PC-9 (cell line): Measurements from ENCODE around the gene APOE. TPM values are rescaled to one million over a fixed set of nuclear protein-coding genes. Genes with fewer than 3 reads are reported as not detected.
A peak's percentile ranks its signal among the peaks of the same experiment; 100 is the strongest.

Source experiments
- BruUV-seq: library from RNA; stranded (reverse); fragments of 400-500 nt; replicated peaks from 2 replicates; lab custom pipeline; 2021; lab: Mats Ljungman, UMichigan
- CTCF ChIA-PET: fragments of 300-600 bp; sonication (Branson Sonifier 250); formaldehyde crosslinking; loops from one replicate; lab custom pipeline; 2022; ENCODE audit warnings: antibody characterized with exemption; lab: Charles Lee
- POLR2A ChIA-PET: fragments of 300-600 bp; sonication (Branson Sonifier 250); formaldehyde crosslinking; loops from one replicate; lab custom pipeline; 2022; ENCODE audit warnings: antibody characterized with exemption; ENCODE audit not compliant: unreplicated experiment; lab: Charles Lee
- DNase-seq, 2 experiments: peaks; one replicate each; pipeline versions ENCODE4 v3.0.0 to v3.0.0-alpha.2; 2015 to 2022; ENCODE audit warnings: mixed read lengths in 1 of 2
- H2AFZ ChIP-seq: fragments of 200-600 bp; sonication (generic); 2 replicates; pipeline ENCODE4 v1.8.1; 2017; ENCODE audit warnings: antibody characterized with exemption
- H3F3A ChIP-seq: fragments of 200-600 bp; sonication (generic); 2 replicates; pipeline ENCODE4 v1.8.1; 2017; ENCODE audit warnings: antibody characterized with exemption, mild to moderate bottlenecking, low read depth; ENCODE audit not compliant: insufficient read depth
- H3K27ac ChIP-seq: fragments of 200-600 bp; sonication (generic); 2 replicates; pipeline ENCODE4 v1.6.1; 2016; ENCODE audit warnings: mixed run types
- H3K27me3 ChIP-seq: fragments of 200-600 bp; sonication (generic); 2 replicates; pipeline ENCODE4 v1.6.1; 2016; ENCODE audit warnings: low read depth, mixed run types; ENCODE audit not compliant: insufficient read depth
- H3K36me3 ChIP-seq: fragments of 200-600 bp; sonication (generic); 2 replicates; pipeline ENCODE4 v1.6.1; 2016; ENCODE audit warnings: low read depth, mixed run types
- H3K4me1 ChIP-seq: fragments of 200-600 bp; sonication (generic); replicated peaks from 2 replicates; pipeline ENCODE4 v1.6.1; 2016; ENCODE audit warnings: mixed run types; ENCODE audit not compliant: insufficient read depth
- H3K4me2 ChIP-seq: fragments of 200-600 bp; sonication (generic); 2 replicates; pipeline ENCODE4 v1.6.1; 2017; ENCODE audit warnings: mixed run types
- H3K4me3 ChIP-seq: fragments of 200-600 bp; sonication (generic); 2 replicates; pipeline ENCODE4 v1.6.1; 2016; ENCODE audit warnings: mixed run types
- H3K79me2 ChIP-seq: fragments of 200-600 bp; sonication (generic); 2 replicates; pipeline ENCODE4 v1.6.1; 2017; ENCODE audit warnings: low read depth, mixed run types
- H3K9me2 ChIP-seq: fragments of 200-600 bp; sonication (generic); 2 replicates; pipeline ENCODE4 v1.8.1; 2017; ENCODE audit warnings: mild to moderate bottlenecking; ENCODE audit not compliant: insufficient read depth
- H3K9me3 ChIP-seq: fragments of 200-600 bp; sonication (generic); 2 replicates; pipeline ENCODE4 v1.8.1; 2016; ENCODE audit warnings: low read depth; ENCODE audit not compliant: insufficient read depth
- H4K20me1 ChIP-seq: fragments of 200-600 bp; sonication (generic); 2 replicates; pipeline ENCODE4 v1.8.1; 2017; ENCODE audit not compliant: insufficient read depth
- CTCF ChIP-seq: fragments of 200-600 bp; sonication (generic); conservative IDR thresholded peaks from 2 replicates; pipeline ENCODE4 v1.6.1; 2017; ENCODE audit warnings: mixed run types, antibody characterized with exemption, mild to moderate bottlenecking, moderate library complexity
- EZH2 ChIP-seq: fragments of 200-600 bp; sonication (generic); IDR thresholded peaks from 2 replicates; pipeline ENCODE4 v1.8.0; 2017; ENCODE audit warnings: antibody characterized with exemption, low read depth
- intact Hi-C: fragments of 100-400 bp; cut with micrococcal nuclease; formaldehyde crosslinking; loops from one replicate; pipeline ENCODE4 v1.10.0; 2022; ENCODE audit not compliant: unreplicated experiment
- total RNA-seq: library from RNA; stranded (reverse); gene quantifications from 2 replicates; pipeline ENCODE4 v1.2.3, GENCODE V29; 2021

Gene APOE
- total RNA-seq, 1 experiment from 2014 or later = 11.5 TPM

DNA sequence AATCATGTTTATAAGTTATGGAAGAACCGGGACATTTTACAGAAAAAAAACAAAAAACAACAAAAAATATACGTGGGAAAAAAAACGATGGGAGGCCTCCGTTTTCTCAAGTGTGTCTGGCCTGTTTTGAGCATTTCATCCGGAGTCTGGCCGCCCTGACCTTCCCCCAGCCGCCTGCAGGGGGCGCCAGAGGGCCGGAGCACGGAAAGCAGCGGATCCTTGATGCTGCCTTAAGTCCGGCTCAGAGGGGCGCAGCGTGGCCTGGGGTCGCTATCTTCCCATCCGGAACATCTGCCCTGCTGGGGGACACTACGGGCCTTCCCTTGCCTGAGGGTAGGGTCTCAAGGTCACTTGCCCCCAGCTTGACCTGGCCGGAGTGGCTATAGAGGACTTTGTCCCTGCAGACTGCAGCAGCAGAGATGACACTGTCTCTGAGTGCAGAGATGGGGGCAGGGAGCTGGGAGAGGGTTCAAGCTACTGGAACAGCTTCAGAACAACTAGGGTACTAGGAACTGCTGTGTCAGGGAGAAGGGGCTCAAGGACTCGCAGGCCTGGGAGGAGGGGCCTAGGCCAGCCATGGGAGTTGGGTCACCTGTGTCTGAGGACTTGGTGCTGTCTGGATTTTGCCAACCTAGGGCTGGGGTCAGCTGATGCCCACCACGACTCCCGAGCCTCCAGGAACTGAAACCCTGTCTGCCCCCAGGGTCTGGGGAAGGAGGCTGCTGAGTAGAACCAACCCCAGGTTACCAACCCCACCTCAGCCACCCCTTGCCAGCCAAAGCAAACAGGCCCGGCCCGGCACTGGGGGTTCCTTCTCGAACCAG, 1.8 kb upstream of the APOE start:
- ChIA-PET CTCF (interaction anchor here (0.7 to 1.1 kb wide), 5 partner anchors 20 to 466 kb away, joined by 3 to 5 read pairs (median 3); partner anchors contain the start of gene ERCC2), POLR2A (interaction anchor here (0.6 kb wide), 1 partner anchor 165 kb away, joined by 6 read pairs; no protein-coding TSS in a partner anchor)
- no peak overlapping the region for H2AFZ ChIP-seq
- H4K20me1 ChIP-seq = peaks cover 22% of the 10 kb centered on the region; the same call in 1 of the 2 replicates
- no peak overlapping the region for H3K4me2 ChIP-seq
- TF ChIP-seq EZH2 = no peak
- peak; percentile 100 for TF ChIP-seq CTCF
- H3K4me3 ChIP-seq = no peak overlapping the region
- H3K79me2 ChIP-seq = no peaks in the 10 kb centered on the region
- no TSS peak for BruUV-seq
- H3K9me3 ChIP-seq = no peaks in the 10 kb centered on the region
- intact Hi-C loops = loop anchor here (10.0 kb wide), 1 partner anchor 151 kb away; no protein-coding TSS in a partner anchor
- peaks cover 67% of the 10 kb centered on the region for H3F3A ChIP-seq
- H3K27ac ChIP-seq = no peak overlapping the region
- H3K36me3 ChIP-seq = 0 out of 2 replicates have a peak, but pooled peaks cover 17% of the 10 kb centered on the region
- H3K4me1 ChIP-seq = no peaks in the 10 kb centered on the region; the same call in 1 of the 2 replicates
- DNase-seq = peak; percentile 42 to 69
- H3K9me2 ChIP-seq = no peaks in the 10 kb centered on the region
- H3K27me3 ChIP-seq = no peaks in the 10 kb centered on the region

DNA sequence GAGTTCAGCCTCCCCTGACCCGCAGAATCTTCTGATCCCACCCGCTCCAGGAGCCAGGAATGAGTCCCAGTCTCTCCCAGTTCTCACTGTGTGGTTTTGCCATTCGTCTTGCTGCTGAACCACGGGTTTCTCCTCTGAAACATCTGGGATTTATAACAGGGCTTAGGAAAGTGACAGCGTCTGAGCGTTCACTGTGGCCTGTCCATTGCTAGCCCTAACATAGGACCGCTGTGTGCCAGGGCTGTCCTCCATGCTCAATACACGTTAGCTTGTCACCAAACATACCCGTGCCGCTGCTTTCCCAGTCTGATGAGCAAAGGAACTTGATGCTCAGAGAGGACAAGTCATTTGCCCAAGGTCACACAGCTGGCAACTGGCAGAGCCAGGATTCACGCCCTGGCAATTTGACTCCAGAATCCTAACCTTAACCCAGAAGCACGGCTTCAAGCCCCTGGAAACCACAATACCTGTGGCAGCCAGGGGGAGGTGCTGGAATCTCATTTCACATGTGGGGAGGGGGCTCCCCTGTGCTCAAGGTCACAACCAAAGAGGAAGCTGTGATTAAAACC, 1.1 kb upstream of the APOE start:
- H4K20me1 ChIP-seq = peaks cover 16% of the 10 kb centered on the region; the same call in 1 of the 2 replicates
- ChIA-PET POLR2A (interaction anchor here (0.6 kb wide), 1 partner anchor 165 kb away, joined by 6 read pairs; no protein-coding TSS in a partner anchor), CTCF (interaction anchor here (1.1 kb wide), 1 partner anchor 21 kb away, joined by 3 read pairs; no protein-coding TSS in a partner anchor)
- DNase-seq = peak in 1 of 2 experiments; percentile 20
- H2AFZ ChIP-seq = no peak overlapping the region
- BruUV-seq = no TSS peak
- intact Hi-C loops = loop anchor here (10.0 kb wide), 1 partner anchor 150 kb away; no protein-coding TSS in a partner anchor
- H3K9me3 ChIP-seq = no peaks in the 10 kb centered on the region
- H3K27ac ChIP-seq = no peak overlapping the region
- H3K4me1 ChIP-seq = no peaks in the 10 kb centered on the region; the same call in 1 of the 2 replicates
- H3K4me3 ChIP-seq = no peak overlapping the region
- no peaks in the 10 kb centered on the region for H3K79me2 ChIP-seq
- H3K9me2 ChIP-seq = no peaks in the 10 kb centered on the region
- H3K27me3 ChIP-seq = no peaks in the 10 kb centered on the region
- TF ChIP-seq CTCF (0 out of 2 replicates have a peak, but pooled peaks have one; percentile 23), EZH2 (no peak)
- 0 out of 2 replicates have a peak, but pooled peaks cover 17% of the 10 kb centered on the region for H3K36me3 ChIP-seq
- H3F3A ChIP-seq = peaks cover 60% of the 10 kb centered on the region
- no peak overlapping the region for H3K4me2 ChIP-seq

DNA sequence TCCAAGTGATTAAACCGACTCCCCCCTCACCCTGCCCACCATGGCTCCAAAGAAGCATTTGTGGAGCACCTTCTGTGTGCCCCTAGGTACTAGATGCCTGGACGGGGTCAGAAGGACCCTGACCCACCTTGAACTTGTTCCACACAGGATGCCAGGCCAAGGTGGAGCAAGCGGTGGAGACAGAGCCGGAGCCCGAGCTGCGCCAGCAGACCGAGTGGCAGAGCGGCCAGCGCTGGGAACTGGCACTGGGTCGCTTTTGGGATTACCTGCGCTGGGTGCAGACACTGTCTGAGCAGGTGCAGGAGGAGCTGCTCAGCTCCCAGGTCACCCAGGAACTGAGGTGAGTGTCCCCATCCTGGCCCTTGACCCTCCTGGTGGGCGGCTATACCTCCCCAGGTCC, 2.0 kb downstream of the APOE start:
- TF ChIP-seq EZH2 (no peak), CTCF (no peak)
- intact Hi-C loops = loop anchor here (2.0 to 10.0 kb wide), 2 partner anchors 47 to 147 kb away; partner anchors contain the start of gene CLPTM1
- Histone ChIP-seq H3K79me2 (no peaks in the 10 kb centered on the region), H3K27me3 (no peaks in the 10 kb centered on the region), H3K4me2 (no peak overlapping the region), H3K36me3 (0 out of 2 replicates have a peak, but pooled peaks cover 1% of the 10 kb centered on the region), H3K9me2 (no peaks in the 10 kb centered on the region), H3K4me1 (peaks cover 11% of the 10 kb centered on the region), H3K4me3 (no peak overlapping the region), H3F3A (peaks cover 31% of the 10 kb centered on the region; the same call in 1 of the 2 replicates), H4K20me1 (peaks cover 8% of the 10 kb centered on the region; the same call in 1 of the 2 replicates), H2AFZ (no peak overlapping the region), H3K9me3 (no peaks in the 10 kb centered on the region), H3K27ac (no peak overlapping the region)
- peak in 1 of 2 experiments; percentile 28 for DNase-seq
- BruUV-seq = no TSS peak
- POLR2A ChIA-PET = interaction anchor here (0.7 kb wide), 1 partner anchor 47 kb away, joined by 4 read pairs; no protein-coding TSS in a partner anchor
- CTCF ChIA-PET = no interaction called here
